Activated CD4-positive, alpha-beta T cell treated with anti-CD3 and anti-CD28 coated beads for 48 hours (primary cell): ENCODE results near the gene FRZB.
"Not testable (repeated sequence)": the region's sequence is repeated elsewhere in the genome, so short reads cannot be mapped to it uniquely, and the experiment has no call there.

Experiments
- DNase-seq: peaks from one replicate; pipeline ENCODE4 v3.0.0-alpha.2; 2020

Gene FRZB

GRCh38 chr2:182866461-182867406 is at the start of gene FRZB:
Gene FRZB (minus strand): TSS chr2:182866637. CDS start chr2:182866552, 85 bp downstream.
- peak; percentile 13 for DNase-seq

GRCh38 chr2:182915369-182916326 is 49.2 kb upstream of the FRZB start:
- DNase-seq: no peak

GRCh38 chr2:182914852-182915251 is 48.4 kb upstream of the FRZB start:
- no peak for DNase-seq

- no peak for DNase-seq
Observed at GRCh38 chr2:182913064-182913463, 46.6 kb upstream of the FRZB start.

- DNase-seq: no peak
Observed at GRCh38 chr2:182912518-182912915, 46.1 kb upstream of the FRZB start.

- DNase-seq: no peak
Observed at GRCh38 chr2:182911813-182912517, 45.5 kb upstream of the FRZB start.

- no peak for DNase-seq
Observed at GRCh38 chr2:182910965-182911364, 44.5 kb upstream of the FRZB start.

GRCh38 chr2:182907081-182907830 is 40.8 kb upstream of the FRZB start:
- DNase-seq: no peak

GRCh38 chr2:182906454-182906853 is 40.0 kb upstream of the FRZB start:
- no peak for DNase-seq

GRCh38 chr2:182904844-182905243 is 38.4 kb upstream of the FRZB start:
- DNase-seq: peak; percentile 6

GRCh38 chr2:182903566-182903965 is 37.1 kb upstream of the FRZB start:
- DNase-seq: no peak

GRCh38 chr2:182901748-182902147 is 35.3 kb upstream of the FRZB start:
- no peak for DNase-seq

GRCh38 chr2:182898718-182899117 is 32.3 kb upstream of the FRZB start:
- DNase-seq: no peak

GRCh38 chr2:182897137-182897536 is 30.7 kb upstream of the FRZB start:
- DNase-seq: no peak

- DNase-seq: no peak
Observed at GRCh38 chr2:182895798-182896197, 29.4 kb upstream of the FRZB start.

GRCh38 chr2:182895169-182895568 is 28.7 kb upstream of the FRZB start:
- no peak for DNase-seq

GRCh38 chr2:182894174-182894573 is 27.7 kb upstream of the FRZB start:
- no peak for DNase-seq

GRCh38 chr2:182893666-182894065 is 27.2 kb upstream of the FRZB start:
- DNase-seq: no peak

- DNase-seq: not testable (repeated sequence)
Observed at GRCh38 chr2:182893035-182893434, 26.6 kb upstream of the FRZB start.

GRCh38 chr2:182891611-182892010 is 25.2 kb upstream of the FRZB start:
- DNase-seq: no peak

- DNase-seq: no peak
Observed at GRCh38 chr2:182890773-182891378, 24.4 kb upstream of the FRZB start.

GRCh38 chr2:182890305-182890704 is 23.9 kb upstream of the FRZB start:
- no peak for DNase-seq
